ENCODE measurements around the gene SMYD3.

DNA sequence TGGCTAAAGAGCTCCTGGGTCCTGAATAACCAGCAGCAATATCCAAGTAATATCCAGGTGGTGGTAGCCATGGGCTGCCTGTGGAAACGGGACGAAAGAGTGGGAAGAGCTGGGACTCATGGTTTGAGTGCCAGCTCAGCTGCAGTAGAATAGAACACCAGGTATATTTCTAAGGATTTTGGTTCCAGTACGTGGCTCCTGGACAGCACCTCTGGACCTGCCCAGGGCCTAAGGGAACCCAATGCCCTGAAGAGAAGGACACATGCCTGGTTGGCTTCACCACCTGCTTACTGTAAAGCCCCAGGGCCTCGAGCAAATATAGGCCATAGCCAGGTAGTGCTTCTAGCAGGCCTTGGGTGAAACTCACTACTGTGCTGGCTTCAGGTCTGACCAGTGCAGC, 785.6 kb downstream of the SMYD3 start:
- TF ChIP-seq CTCF (IDR thresholded peaks at IDR 0.05; ENCODE audit: insufficient read depth, low read length) (no peak), POLR2AphosphoS5 (IDR thresholded peaks at IDR 0.05; ENCODE audit: low read depth) (no peak)
